GM12892 (cell line): ENCODE measurements around the gene LSMEM2.

Experiments used
- POLR2A ChIP-seq: IDR thresholded peaks from 2 replicates; pipeline ENCODE4 v1.6.1; 2011; ENCODE audit warnings: low read depth, low read length, control low read depth
- POLR2AphosphoS5 ChIP-seq: IDR thresholded peaks from 2 replicates; pipeline ENCODE4 v1.6.1; 2011; ENCODE audit warnings: low read depth, low read length, control low read depth

GRCh38 chr3:50246517-50246954 lies 32.4 kb upstream of the LSMEM2 start:
- TF ChIP-seq POLR2AphosphoS5 (no peak), POLR2A (0 out of 2 replicates have a peak, but pooled peaks have one; percentile 46)
